SK-N-SH (cell line): Measurements from ENCODE around the gene CSNK1E. TPM values are rescaled to one million over a fixed set of nuclear protein-coding genes. Genes with fewer than 3 reads are reported as not detected.
A peak's percentile ranks its signal among the peaks of the same experiment; 100 is the strongest.
"Not testable (repeated sequence)": the region's sequence is repeated elsewhere in the genome, so short reads cannot be mapped to it uniquely, and the experiment has no call there.

ENCODE experiments used
- CTCF ChIA-PET: fragments of 300-600, 350-600 bp; formaldehyde crosslinking; extraction: SDS; loops from one replicate; lab custom pipeline; 2021; lab: Yijun Ruan, JAX
- POLR2A ChIA-PET: fragments of 350-600 bp; sonication (Branson Sonifier 250); formaldehyde crosslinking; extraction: SDS; loops from one replicate; lab custom pipeline; 2020; ENCODE audit warnings: antibody characterized with exemption, inconsistent platforms; lab: Yijun Ruan, JAX
- DNase-seq: peaks from one replicate; pipeline ENCODE4 v3.0.0; 2012
- H2AFZ ChIP-seq: fragments of 200-600 bp; sonication (generic); 2 replicates; pipeline ENCODE4 v1.8.1; 2016; ENCODE audit warnings: antibody characterized with exemption, mild to moderate bottlenecking, low read depth
- H3F3A ChIP-seq: fragments of 200-600 bp; sonication (generic); replicated peaks from 2 replicates; pipeline ENCODE3; 2016; ENCODE audit warnings: antibody characterized with exemption, mild to moderate bottlenecking; ENCODE audit not compliant: insufficient read depth
- H3K27ac ChIP-seq, 2 experiments: fragments of 200-500 bp in 1 of 2; fragments of 200-600 bp in 1 of 2; sonication (Bioruptor generic) in 1 of 2; sonication (generic), shearing (Covaris generic) in 1 of 2; 2 replicates each; pipeline versions ENCODE4 v1.5.1 to v1.6.1; 2014 to 2016; ENCODE audit warnings: low read depth in 2 of 2, inconsistent platforms in 1 of 2, low read length in 1 of 2, mild to moderate bottlenecking in 1 of 2, mixed read lengths in 1 of 2
- H3K27me3 ChIP-seq: fragments of 200-600 bp; sonication (generic), shearing (Covaris generic); 2 replicates; pipeline ENCODE4 v1.6.1; 2016; ENCODE audit warnings: mixed run types; ENCODE audit not compliant: insufficient read depth
- H3K36me3 ChIP-seq, 2 experiments: fragments of 200-500 bp in 1 of 2; fragments of 200-600 bp in 1 of 2; sonication (Bioruptor generic) in 1 of 2; sonication (generic) in 1 of 2; replicated peaks in 1 of 2; 2 replicates each; pipeline versions ENCODE3 to v1.5.1; 2014 to 2016; ENCODE audit warnings: low read length in 1 of 2, mild to moderate bottlenecking in 1 of 2; ENCODE audit not compliant: insufficient read depth in 2 of 2, control insufficient read depth in 1 of 2
- H3K4me1 ChIP-seq, 2 experiments: fragments of 200-500 bp in 1 of 2; fragments of 200-600 bp in 1 of 2; sonication (Bioruptor generic) in 1 of 2; sonication (generic), shearing (Covaris generic) in 1 of 2; 2 replicates each; pipeline versions ENCODE4 v1.5.1 to v1.6.1; 2014 to 2016; ENCODE audit warnings: low read depth in 1 of 2, low read length in 1 of 2, mixed run types in 1 of 2; ENCODE audit not compliant: insufficient read depth in 2 of 2, control insufficient read depth in 1 of 2
- H3K4me2 ChIP-seq: fragments of 200-600 bp; sonication (generic), shearing (Covaris generic); 2 replicates; pipeline ENCODE4 v1.6.1; 2017; ENCODE audit warnings: mixed run types
- H3K4me3 ChIP-seq, 2 experiments: fragments of 200-500 bp in 1 of 2; fragments of 200-600 bp in 1 of 2; sonication (Bioruptor generic) in 1 of 2; sonication (generic), shearing (Covaris generic) in 1 of 2; 2 replicates each; pipeline versions ENCODE4 v1.5.1 to v1.8.1; 2014 to 2016; ENCODE audit warnings: low read depth in 2 of 2, inconsistent platforms in 1 of 2, low read length in 1 of 2, mild to moderate bottlenecking in 1 of 2, mixed read lengths in 1 of 2, moderate library complexity in 1 of 2
- H3K79me2 ChIP-seq: fragments of 200-600 bp; sonication (generic); 2 replicates; pipeline ENCODE4 v1.8.1; 2017; ENCODE audit warnings: mild to moderate bottlenecking; ENCODE audit not compliant: insufficient read depth
- H3K9ac ChIP-seq: fragments of 200-600 bp; sonication (generic); 2 replicates; pipeline ENCODE4 v1.6.1; 2017; ENCODE audit warnings: mixed run types
- H3K9me2 ChIP-seq: fragments of 200-600 bp; sonication (generic); 2 replicates; pipeline ENCODE4 v1.6.1; 2017; ENCODE audit warnings: mixed run types
- H3K9me3 ChIP-seq: fragments of 200-600 bp; sonication (generic); 2 replicates; pipeline ENCODE4 v1.6.1; 2017; ENCODE audit warnings: mixed run types, mild to moderate bottlenecking, moderate library complexity
- H4K20me1 ChIP-seq: fragments of 200-600 bp; sonication (generic); 2 replicates; pipeline ENCODE4 v1.6.1; 2017; ENCODE audit warnings: mild to moderate bottlenecking, mixed run types; ENCODE audit not compliant: insufficient read depth
- CHD2 ChIP-seq: fragments of 150-350 bp; IDR thresholded peaks from 2 replicates; pipeline ENCODE4 v1.6.1; 2018; ENCODE audit warnings: low read length; ENCODE audit not compliant: partially characterized antibody
- GATA2 ChIP-seq: sonication (generic); formaldehyde crosslinking; IDR thresholded peaks from 2 replicates; pipeline ENCODE4 v1.5.0; 2020; ENCODE audit warnings: mild to moderate bottlenecking, missing genetic modification reagents
- MAX ChIP-seq: IDR thresholded peaks from 2 replicates; pipeline ENCODE4 v1.4.0; 2012; ENCODE audit warnings: low read depth
- MXI1 ChIP-seq: IDR thresholded peaks from 2 replicates; pipeline ENCODE4 v1.6.1; 2012; ENCODE audit warnings: mild to moderate bottlenecking, low read depth, low read length, improper control_type of control experiment
- RAD21 ChIP-seq: IDR thresholded peaks from 2 replicates; pipeline ENCODE4 v1.6.1; 2012; ENCODE audit warnings: mild to moderate bottlenecking, low read length
- RCOR1 ChIP-seq: fragments of 150-350 bp; IDR thresholded peaks from 2 replicates; pipeline ENCODE4 v1.6.1; 2017; ENCODE audit warnings: antibody characterized with exemption, low read length
- RXRA ChIP-seq: IDR thresholded peaks from 2 replicates; pipeline ENCODE4 v1.4.0; 2012; ENCODE audit warnings: low read depth, mild to moderate bottlenecking, borderline replicate concordance
- TCF12 ChIP-seq: IDR thresholded peaks from 2 replicates; pipeline ENCODE4 v1.4.0; 2012
- WGBS: methylation state at CpG from one replicate; pipeline ENCODE4 v1.1.6; 2017; ENCODE audit warnings: low lambda C conversion rate; 5-methylcytosine and 5-hydroxymethylcytosine counted together
- polyA plus RNA-seq, 3 experiments: library from polyadenylated mRNA; depleted of rRNA; stranded (reverse); fragments of >200 nt; gene quantifications; 2 replicates each; pipeline ENCODE4 v1.2.3, GENCODE V29; 2012

The CSNK1E gene
- 126 and 130 TPM in 2 replicates for polyA plus RNA-seq (2012; rRNA removed)
- 57.8 and 84.5 TPM in 2 replicates for polyA plus RNA-seq (2012; cell fraction: cytosol; rRNA removed)
- 236 and 305 TPM in 2 replicates for polyA plus RNA-seq (2012; cell fraction: nucleus; rRNA removed)

- Histone ChIP-seq H3K36me3 (no peaks in the 10 kb centered on the region), H3F3A (peaks cover 18% of the 10 kb centered on the region), H3K79me2 (peaks cover 44% of the 10 kb centered on the region), H3K9me2 (no peaks in the 10 kb centered on the region), H4K20me1 (peaks cover 37% of the 10 kb centered on the region), H3K9me3 (no peaks in the 10 kb centered on the region), H2AFZ (no peak within 1 kb of the TSS; the same call in 1 of the 2 replicates), H3K4me1 (peaks cover 22 to 24% of the 10 kb centered on the region in 2 experiments; a peak in 2 of 4 replicates), H3K27ac (peak within 1 kb of the TSS; percentile 78 to 87), H3K9ac (peak within 1 kb of the TSS; percentile 94), H3K4me2 (peak within 1 kb of the TSS; percentile 87), H3K27me3 (no peaks in the 10 kb centered on the region), H3K4me3 (peak within 1 kb of the TSS; percentile 64 to 70)
- DNase-seq, result peak; percentile 89
- ChIA-PET POLR2A (no interaction called here), CTCF (no interaction called here)
- WGBS, result 57% methylated on average over 6 of the region's 98 CpGs
- TF ChIP-seq RCOR1, result no peak
- no peak for TF ChIP-seq RAD21
- peak; percentile 26; the same call in 1 of the 2 replicates for TF ChIP-seq MAX
- TF ChIP-seq CHD2, result no peak
- no peak for TF ChIP-seq GATA2 (CRISPR knock-in tag)
- TF ChIP-seq TCF12, result no peak
- TF ChIP-seq MXI1, result no peak
- no peak for TF ChIP-seq RXRA
These were observed at the start of gene CSNK1E for GRCh38 chr22:38317122-38317994. Gene CSNK1E (minus strand): TSS chr22:38317433. CDS start chr22:38314157, 3,276 bp downstream.

GRCh38 chr22:38365829-38366228, 48.6 kb upstream of the CSNK1E start:
- H2AFZ ChIP-seq, H3K79me2 ChIP-seq, DNase-seq, H3K4me3 ChIP-seq, H3K9me3 ChIP-seq, H3K9me2 ChIP-seq, CTCF ChIA-PET, H3K27me3 ChIP-seq, H3K27ac ChIP-seq, H3K4me2 ChIP-seq, H3K9ac ChIP-seq, H3K4me1 ChIP-seq, POLR2A ChIA-PET, H4K20me1 ChIP-seq, H3K36me3 ChIP-seq, H3F3A ChIP-seq: not testable (repeated sequence)
- 100% methylated on average over 1 of the region's 3 CpGs for WGBS

DNA sequence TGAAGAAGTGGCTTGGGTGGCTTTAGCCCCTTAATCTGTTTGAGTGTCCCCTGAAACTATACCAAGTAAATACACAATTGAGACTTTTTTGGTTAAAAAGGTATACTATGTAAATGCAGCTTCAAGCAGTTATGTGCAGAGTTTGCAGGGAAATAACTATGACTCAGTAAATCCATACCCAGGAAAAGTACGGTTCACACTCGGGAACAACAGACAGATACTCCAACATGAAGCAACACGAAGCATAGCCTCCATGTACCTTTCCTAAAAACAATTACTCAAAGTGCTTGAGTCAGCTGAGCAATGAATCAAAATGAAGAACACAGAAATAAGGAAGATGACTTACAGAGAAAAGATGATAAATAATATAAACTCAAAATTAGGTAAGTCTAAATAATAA, 47.9 kb upstream of the CSNK1E start:
- H3K9me2 ChIP-seq, H3K9ac ChIP-seq, H3K4me1 ChIP-seq, H3K36me3 ChIP-seq, H3F3A ChIP-seq, H3K27ac ChIP-seq, H3K4me2 ChIP-seq, H3K4me3 ChIP-seq, DNase-seq, H3K27me3 ChIP-seq, H2AFZ ChIP-seq, CTCF ChIA-PET, POLR2A ChIA-PET, H4K20me1 ChIP-seq, H3K9me3 ChIP-seq, H3K79me2 ChIP-seq: not testable (repeated sequence)
- 90% methylated on average over 3 of the region's 3 CpGs for WGBS

DNA sequence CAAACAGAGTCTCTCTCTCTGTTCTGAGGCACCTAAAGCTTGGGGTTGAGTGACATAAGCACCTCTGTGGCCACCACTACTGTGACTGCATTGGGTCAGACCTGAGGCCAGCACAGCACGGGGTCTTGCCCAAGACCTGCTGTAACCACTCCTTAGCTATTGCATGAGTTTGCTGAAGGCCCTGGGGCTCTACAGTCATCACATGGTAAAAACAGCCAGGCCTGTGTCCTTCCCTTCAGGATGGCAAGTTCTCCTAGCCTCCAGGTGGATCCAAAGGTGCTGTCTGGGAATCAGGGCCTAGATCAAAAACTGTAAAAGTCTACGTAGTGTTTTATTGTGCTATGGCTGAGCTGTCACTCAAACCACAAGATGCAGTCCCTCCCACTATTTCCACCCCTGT, 43.3 kb upstream of the CSNK1E start:
- DNase-seq, POLR2A ChIA-PET, H2AFZ ChIP-seq: not testable (repeated sequence)

DNA sequence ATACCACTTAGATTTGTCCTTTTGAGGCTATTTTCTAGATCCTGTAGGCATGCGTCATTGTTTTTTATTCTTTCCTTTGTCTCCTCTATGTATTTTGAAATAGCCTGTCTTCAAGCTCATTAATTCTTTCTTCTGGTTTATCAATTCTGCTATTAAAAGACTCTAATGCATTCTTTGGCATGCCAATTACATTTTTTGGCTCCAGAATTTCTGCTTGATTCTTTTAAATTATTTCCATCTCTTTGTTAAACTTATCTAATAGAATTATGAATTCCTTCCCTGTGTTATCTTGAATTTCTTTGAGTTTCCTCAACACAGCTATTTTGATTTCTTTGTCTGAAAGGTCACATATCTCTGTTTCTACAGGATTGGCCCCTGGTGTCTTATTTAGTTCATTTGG, 42.6 kb upstream of the CSNK1E start:
- H3K4me1 ChIP-seq, H3K27ac ChIP-seq, H4K20me1 ChIP-seq, H3K9ac ChIP-seq, H3K9me3 ChIP-seq, H3F3A ChIP-seq, H3K27me3 ChIP-seq, POLR2A ChIA-PET, DNase-seq, H3K36me3 ChIP-seq, H3K79me2 ChIP-seq, H3K4me3 ChIP-seq, H2AFZ ChIP-seq, H3K4me2 ChIP-seq, H3K9me2 ChIP-seq, CTCF ChIA-PET: not testable (repeated sequence)
- 92% methylated on average over 1 of the region's 1 CpG for WGBS

More for the DNA sequence above, 43.3 kb upstream of the CSNK1E start:
- H3K27me3 ChIP-seq, H3K4me2 ChIP-seq, H3K9ac ChIP-seq, H3K79me2 ChIP-seq, H3K9me3 ChIP-seq, H3K4me1 ChIP-seq, H3K4me3 ChIP-seq, H3F3A ChIP-seq, H3K36me3 ChIP-seq, H4K20me1 ChIP-seq, H3K27ac ChIP-seq, H3K9me2 ChIP-seq, CTCF ChIA-PET: not testable (repeated sequence)
- no CpG with 5 or more reads among the region's 2 CpGs for WGBS
